Upper lobe of left lung (tissue), 4 donors: ENCODE results near the gene KCNIP4.

Source experiments
- CTCF ChIP-seq, 6 experiments: fragments of 450-650 bp in 4 of 6; fragments of 200-600 bp in 2 of 6; sonication (generic) in 2 of 6; IDR thresholded peaks; one replicate each; pipeline ENCODE4 v1.5.1; 2016 to 2019; ENCODE audit warnings: antibody characterized with exemption in 6 of 6
- POLR2AphosphoS5 ChIP-seq, 2 donors: sonication (generic); formaldehyde crosslinking; IDR thresholded peaks; one replicate each; pipeline ENCODE4 v1.5.1; 2017; ENCODE audit warnings: antibody characterized with exemption in 2 of 2

DNA sequence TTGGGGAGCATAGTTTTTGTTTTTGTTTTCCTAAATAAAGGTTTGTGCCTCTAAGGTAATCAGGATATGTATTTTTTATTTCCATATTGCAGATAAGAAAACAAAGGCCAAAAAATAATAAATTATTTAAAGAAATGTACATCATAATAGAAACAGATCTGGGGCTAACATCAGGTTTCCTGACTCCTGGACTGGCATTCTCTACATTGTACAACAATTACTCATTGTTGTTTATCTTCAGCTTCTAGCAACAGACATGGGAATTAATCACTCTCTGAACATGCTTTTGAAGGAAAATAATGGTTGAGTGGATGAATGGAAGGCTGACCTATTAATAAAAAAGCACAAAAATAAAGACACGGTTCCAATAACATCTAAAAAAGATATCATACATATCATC is 146.2 kb downstream of the KCNIP4 start:
- TF ChIP-seq CTCF (IDR thresholded peaks at IDR 0.05): no peak
- TF ChIP-seq POLR2AphosphoS5 (IDR thresholded peaks at IDR 0.05): no peak
